ENCODE results near the gene ZC3H7B.

ZC3H7B gene

GRCh38 chr22:41327124-41327523 is 25.8 kb downstream of the ZC3H7B start:
- no peak for DNase-seq (ENCODE audit: low read depth in 2 of 2)

- no peak for DNase-seq (ENCODE audit: low read depth in 2 of 2)
Observed at GRCh38 chr22:41330169-41330568, 28.8 kb downstream of the ZC3H7B start.

GRCh38 chr22:41332217-41332939 is 31.1 kb downstream of the ZC3H7B start:
- DNase-seq (ENCODE audit: low read depth in 2 of 2): no peak

GRCh38 chr22:41333806-41334205 is 32.5 kb downstream of the ZC3H7B start:
- no peak for DNase-seq (ENCODE audit: low read depth in 2 of 2)

- DNase-seq (ENCODE audit: low read depth in 2 of 2): no peak
Observed at GRCh38 chr22:41334215-41334614, 32.9 kb downstream of the ZC3H7B start.

GRCh38 chr22:41334951-41335635 is 33.8 kb downstream of the ZC3H7B start:
- no peak for DNase-seq (ENCODE audit: low read depth in 2 of 2)

- DNase-seq (ENCODE audit: low read depth in 2 of 2): no peak
Observed at GRCh38 chr22:41338614-41339212, 37.4 kb downstream of the ZC3H7B start.

GRCh38 chr22:41339823-41340222 is 38.5 kb downstream of the ZC3H7B start:
- no peak for DNase-seq (ENCODE audit: low read depth in 2 of 2)

- no peak for DNase-seq (ENCODE audit: low read depth in 2 of 2)
Observed at GRCh38 chr22:41340357-41340756, 39.0 kb downstream of the ZC3H7B start.

- DNase-seq (ENCODE audit: low read depth in 2 of 2): no peak
Observed at GRCh38 chr22:41341012-41341411, 39.7 kb downstream of the ZC3H7B start.

- no peak for DNase-seq (ENCODE audit: low read depth in 2 of 2)
Observed at GRCh38 chr22:41341990-41342389, 40.7 kb downstream of the ZC3H7B start.

GRCh38 chr22:41343300-41343699 is 42.0 kb downstream of the ZC3H7B start:
- no peak for DNase-seq (ENCODE audit: low read depth in 2 of 2)

GRCh38 chr22:41343717-41344116 is 42.4 kb downstream of the ZC3H7B start:
- DNase-seq (ENCODE audit: low read depth in 2 of 2): no peak

GRCh38 chr22:41344189-41344788 is 43.0 kb downstream of the ZC3H7B start:
- DNase-seq (ENCODE audit: low read depth in 2 of 2): no peak

- DNase-seq (ENCODE audit: low read depth in 2 of 2): no peak
Observed at GRCh38 chr22:41345807-41346335, 44.5 kb downstream of the ZC3H7B start.

GRCh38 chr22:41347066-41347859 is 45.9 kb downstream of the ZC3H7B start:
- no peak for DNase-seq (ENCODE audit: low read depth in 2 of 2)

GRCh38 chr22:41348964-41349484 is 47.7 kb downstream of the ZC3H7B start:
- DNase-seq (ENCODE audit: low read depth in 2 of 2): no peak

- DNase-seq (ENCODE audit: low read depth in 2 of 2): no peak
Observed at GRCh38 chr22:41350087-41350486, 48.8 kb downstream of the ZC3H7B start.

GRCh38 chr22:41351011-41351410 is 49.7 kb downstream of the ZC3H7B start:
- no peak for DNase-seq (ENCODE audit: low read depth in 2 of 2)

GRCh38 chr22:41352058-41352457 is 50.7 kb downstream of the ZC3H7B start:
- no peak for DNase-seq (ENCODE audit: low read depth in 2 of 2)

GRCh38 chr22:41353862-41354575 is 52.7 kb downstream of the ZC3H7B start:
- DNase-seq (ENCODE audit: low read depth in 2 of 2): no peak

Measured in stimulated activated CD4-positive, alpha-beta T cell treated with anti-CD3 and anti-CD28 coated beads, Interleukin-1b, Interleukin-23, amount 100 ng/mL, for 4 hours (primary cell).